BJ (cell line): ENCODE results near the gene HCRTR1. TPM values are rescaled to one million over a fixed set of nuclear protein-coding genes. Genes with fewer than 3 reads are reported as not detected.

Source experiments
- CTCF ChIA-PET: fragments of 350-600 bp; formaldehyde crosslinking; extraction: SDS; loops from one replicate; lab custom pipeline; 2021; ENCODE audit warnings: antibody characterized with exemption, inconsistent platforms; lab: Yijun Ruan, JAX
- POLR2A ChIA-PET: fragments of 300-600 bp; sonication (Branson Sonifier 250); formaldehyde crosslinking; extraction: SDS; loops from one replicate; lab custom pipeline; 2021; ENCODE audit warnings: antibody characterized with exemption; lab: Charles Lee
- DNase-seq: peaks from one replicate; pipeline ENCODE4 v3.0.0-alpha.2; 2011; ENCODE audit warnings: low read depth
- H3K27me3 ChIP-seq: 2 replicates; pipeline ENCODE4 v1.6.0; 2011; ENCODE audit warnings: low read length; ENCODE audit not compliant: control insufficient read depth, insufficient read depth
- H3K36me3 ChIP-seq: 2 replicates; pipeline ENCODE4 v1.5.1; 2011; ENCODE audit warnings: low read length; ENCODE audit not compliant: control insufficient read depth, insufficient read depth
- H3K4me3 ChIP-seq: 2 replicates; pipeline ENCODE4 v1.5.1; 2011; ENCODE audit warnings: low read depth, mild to moderate bottlenecking, control low read depth, low read length
- polyA plus RNA-seq: library from polyadenylated mRNA; depleted of rRNA; stranded (reverse); fragments of >200 nt; gene quantifications from 2 replicates; pipeline ENCODE4 v1.2.3, GENCODE V29; 2011
- TF ChIP-seq, protein P1 (sequence below): IDR thresholded peaks from 2 replicates; pipeline ENCODE4 v1.5.1; 2011; ENCODE audit warnings: low read depth, mild to moderate bottlenecking, control low read depth, inconsistent platforms, low read length, moderate library complexity; ENCODE audit not compliant: insufficient read depth

The HCRTR1 gene
- polyA plus RNA-seq, 1 experiment: not detected

DNA sequence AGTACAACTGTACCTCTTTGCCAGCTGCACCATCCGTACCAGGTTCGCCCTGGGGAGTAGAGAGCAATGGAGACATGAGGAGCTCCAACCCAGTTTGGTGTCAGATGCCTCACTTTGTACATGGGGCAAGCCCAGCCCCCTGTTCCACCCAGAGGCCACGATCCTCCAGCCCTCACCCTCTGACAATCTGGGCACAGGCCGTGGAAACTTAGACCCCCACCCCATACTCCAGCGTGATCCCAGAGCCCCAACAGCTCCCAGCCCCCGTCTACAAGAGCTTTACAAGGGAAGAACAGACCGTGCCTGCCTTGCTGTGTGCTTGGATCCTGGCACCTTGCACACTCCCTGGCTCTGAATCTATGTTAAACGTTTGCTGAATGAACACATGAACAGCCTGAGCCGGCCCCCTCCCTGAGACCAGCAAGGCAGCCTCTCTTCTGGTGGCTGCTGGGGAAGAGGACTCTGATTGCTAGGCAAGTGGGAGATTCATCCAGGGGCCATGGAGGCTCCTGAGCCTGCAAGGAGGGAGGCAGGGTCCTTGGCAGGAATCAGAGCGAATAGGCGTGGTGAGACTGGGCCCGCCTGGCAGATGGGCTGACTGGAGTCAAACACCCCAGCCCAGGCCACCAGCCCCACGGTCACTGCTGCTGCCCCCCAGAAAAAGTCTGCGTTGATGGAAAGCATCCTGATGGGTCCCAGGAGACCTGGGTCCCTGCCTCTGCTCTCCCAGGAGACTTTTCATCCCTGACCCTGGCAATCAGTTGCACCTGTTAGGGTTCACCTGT is 39.7 kb downstream of the HCRTR1 start:
- Histone ChIP-seq H3K36me3 (peaks cover 69% of the 10 kb centered on the region), H3K27me3 (no peaks in the 10 kb centered on the region), H3K4me3 (no peak overlapping the region)
- CTCF ChIA-PET: interaction anchor here (0.9 kb wide), 1 partner anchor 88 kb away, joined by 3 read pairs; no protein-coding TSS in a partner anchor
- POLR2A ChIA-PET: no interaction called here
- TF ChIP-seq, protein P1, sequence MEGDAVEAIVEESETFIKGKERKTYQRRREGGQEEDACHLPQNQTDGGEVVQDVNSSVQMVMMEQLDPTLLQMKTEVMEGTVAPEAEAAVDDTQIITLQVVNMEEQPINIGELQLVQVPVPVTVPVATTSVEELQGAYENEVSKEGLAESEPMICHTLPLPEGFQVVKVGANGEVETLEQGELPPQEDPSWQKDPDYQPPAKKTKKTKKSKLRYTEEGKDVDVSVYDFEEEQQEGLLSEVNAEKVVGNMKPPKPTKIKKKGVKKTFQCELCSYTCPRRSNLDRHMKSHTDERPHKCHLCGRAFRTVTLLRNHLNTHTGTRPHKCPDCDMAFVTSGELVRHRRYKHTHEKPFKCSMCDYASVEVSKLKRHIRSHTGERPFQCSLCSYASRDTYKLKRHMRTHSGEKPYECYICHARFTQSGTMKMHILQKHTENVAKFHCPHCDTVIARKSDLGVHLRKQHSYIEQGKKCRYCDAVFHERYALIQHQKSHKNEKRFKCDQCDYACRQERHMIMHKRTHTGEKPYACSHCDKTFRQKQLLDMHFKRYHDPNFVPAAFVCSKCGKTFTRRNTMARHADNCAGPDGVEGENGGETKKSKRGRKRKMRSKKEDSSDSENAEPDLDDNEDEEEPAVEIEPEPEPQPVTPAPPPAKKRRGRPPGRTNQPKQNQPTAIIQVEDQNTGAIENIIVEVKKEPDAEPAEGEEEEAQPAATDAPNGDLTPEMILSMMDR: no peak
- no peak for DNase-seq

DNA sequence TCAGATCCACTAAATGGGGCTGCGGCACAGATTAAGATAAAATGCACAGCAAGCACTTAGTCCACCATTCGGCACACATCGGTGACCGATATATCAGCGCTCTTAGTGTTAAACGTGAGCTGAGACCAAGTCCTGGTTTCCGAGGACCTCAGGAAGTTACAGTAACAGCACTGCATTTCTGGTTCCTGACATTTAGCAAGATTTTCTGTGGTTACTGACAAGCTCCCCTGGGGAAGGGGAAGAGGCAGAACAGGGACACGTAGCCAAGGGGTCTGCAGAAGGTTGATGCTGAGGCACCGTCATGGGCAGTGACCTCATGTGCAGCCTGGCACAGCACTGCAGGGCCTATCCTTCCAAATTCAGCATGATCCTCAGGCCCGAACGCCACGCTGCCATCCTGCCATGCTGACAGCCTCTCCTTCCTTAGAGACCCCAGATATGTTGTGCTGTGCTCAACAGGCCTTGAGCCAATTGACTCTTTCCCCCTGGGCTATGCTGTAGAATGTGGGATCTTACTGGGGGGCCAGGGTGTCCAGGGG is 40.6 kb downstream of the HCRTR1 start:
- TF ChIP-seq, protein P1: no peak
- H3K27me3 ChIP-seq: no peaks in the 10 kb centered on the region
- ChIA-PET CTCF (interaction anchor here (0.9 to 2.1 kb wide), 2 partner anchors 58 to 87 kb away, joined by 3 to 11 read pairs; no protein-coding TSS in a partner anchor), POLR2A (no interaction called here)
- peaks cover 73% of the 10 kb centered on the region for H3K36me3 ChIP-seq
- no peak for DNase-seq
- H3K4me3 ChIP-seq: no peak overlapping the region

DNA sequence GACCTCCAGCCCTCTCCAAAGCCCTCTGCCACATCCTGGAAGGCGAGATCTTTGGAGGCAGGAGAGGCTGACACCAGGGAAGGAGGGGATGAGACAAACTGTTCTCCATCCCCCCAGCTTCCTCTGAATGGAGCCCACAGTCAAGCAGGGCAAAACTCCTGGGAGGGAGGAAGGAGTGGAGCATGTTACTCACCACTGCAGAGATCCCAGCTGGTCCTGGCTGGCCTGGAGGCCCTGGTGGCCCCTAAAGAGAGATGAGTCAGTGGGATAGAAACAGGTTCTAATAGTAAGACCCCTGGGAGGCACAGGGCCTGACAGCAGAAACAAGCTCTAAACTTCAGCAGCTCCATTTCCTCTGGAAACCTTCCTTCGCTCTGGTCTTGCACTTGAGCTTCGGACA is 41.2 kb downstream of the HCRTR1 start:
- Histone ChIP-seq H3K4me3 (no peak overlapping the region), H3K27me3 (no peaks in the 10 kb centered on the region), H3K36me3 (peaks cover 73% of the 10 kb centered on the region)
- ChIA-PET POLR2A (no interaction called here), CTCF (interaction anchor here (0.9 to 2.1 kb wide), 3 partner anchors 57 to 130 kb away, joined by 3 to 11 read pairs (median 5); no protein-coding TSS in a partner anchor)
- DNase-seq: no peak
- TF ChIP-seq, protein P1: no peak

DNA sequence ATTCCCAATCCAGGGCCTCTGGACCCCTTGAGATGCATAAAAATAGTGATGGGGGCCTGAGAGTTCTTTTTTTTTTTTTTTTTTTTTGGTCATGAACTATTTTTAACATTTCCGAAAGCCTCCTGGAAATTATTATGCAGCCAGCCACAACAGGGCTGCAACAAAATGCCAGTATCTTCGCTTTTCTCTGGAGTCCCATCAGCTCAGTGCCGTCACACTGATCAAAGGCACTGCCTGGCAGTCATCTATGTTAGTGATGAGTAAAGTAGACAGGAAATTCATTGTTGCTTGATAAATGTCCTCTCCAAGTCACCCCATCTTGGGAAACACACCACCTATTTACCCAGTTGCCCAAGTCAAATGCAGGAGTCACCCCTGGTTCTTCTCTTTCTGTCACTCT is 42.4 kb downstream of the HCRTR1 start:
- no peak for DNase-seq

More for the DNA sequence above, 42.4 kb downstream of the HCRTR1 start:
- Histone ChIP-seq H3K4me3 (no peak overlapping the region), H3K36me3 (peaks cover 73% of the 10 kb centered on the region), H3K27me3 (no peaks in the 10 kb centered on the region)
- POLR2A ChIA-PET: no interaction called here
- CTCF ChIA-PET: interaction anchor here (1.1 to 2.1 kb wide), 2 partner anchors 56 to 129 kb away, joined by 5 to 11 read pairs; no protein-coding TSS in a partner anchor
- TF ChIP-seq, protein P1: no peak
